Suprapubic skin (tissue), 3 donors: Measurements from ENCODE around the gene MCTP1.

ENCODE experiments used
- POLR2A ChIP-seq, 2 donors: fragments of 450-650 bp; IDR thresholded peaks; one replicate each; pipeline ENCODE4 v1.6.1; 2017; ENCODE audit warnings: antibody characterized with exemption in 2 of 2, mild to moderate bottlenecking in 2 of 2, moderate library complexity in 2 of 2
- TF ChIP-seq, protein P1 (sequence below), 2 donors: fragments of 200-600 bp in 1 of 2; fragments of 450-650 bp in 1 of 2; sonication (generic) in 1 of 2; IDR thresholded peaks; one replicate each; pipeline ENCODE4 v1.5.1; 2016 to 2019; ENCODE audit warnings: antibody characterized with exemption in 2 of 2, mild to moderate bottlenecking in 1 of 2, moderate library complexity in 1 of 2

GRCh38 chr5:94791829-94792228 is 493.1 kb downstream of the MCTP1 start:
- no peak for TF ChIP-seq POLR2A (IDR thresholded peaks at IDR 0.05)
- TF ChIP-seq, protein P1, sequence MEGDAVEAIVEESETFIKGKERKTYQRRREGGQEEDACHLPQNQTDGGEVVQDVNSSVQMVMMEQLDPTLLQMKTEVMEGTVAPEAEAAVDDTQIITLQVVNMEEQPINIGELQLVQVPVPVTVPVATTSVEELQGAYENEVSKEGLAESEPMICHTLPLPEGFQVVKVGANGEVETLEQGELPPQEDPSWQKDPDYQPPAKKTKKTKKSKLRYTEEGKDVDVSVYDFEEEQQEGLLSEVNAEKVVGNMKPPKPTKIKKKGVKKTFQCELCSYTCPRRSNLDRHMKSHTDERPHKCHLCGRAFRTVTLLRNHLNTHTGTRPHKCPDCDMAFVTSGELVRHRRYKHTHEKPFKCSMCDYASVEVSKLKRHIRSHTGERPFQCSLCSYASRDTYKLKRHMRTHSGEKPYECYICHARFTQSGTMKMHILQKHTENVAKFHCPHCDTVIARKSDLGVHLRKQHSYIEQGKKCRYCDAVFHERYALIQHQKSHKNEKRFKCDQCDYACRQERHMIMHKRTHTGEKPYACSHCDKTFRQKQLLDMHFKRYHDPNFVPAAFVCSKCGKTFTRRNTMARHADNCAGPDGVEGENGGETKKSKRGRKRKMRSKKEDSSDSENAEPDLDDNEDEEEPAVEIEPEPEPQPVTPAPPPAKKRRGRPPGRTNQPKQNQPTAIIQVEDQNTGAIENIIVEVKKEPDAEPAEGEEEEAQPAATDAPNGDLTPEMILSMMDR (IDR thresholded peaks at IDR 0.05): no peak
